Astrocyte (in vitro differentiated cells and primary cell): ENCODE results near the gene MEGF8. TPM values are rescaled to one million over a fixed set of nuclear protein-coding genes. Genes with fewer than 3 reads are reported as not detected.

ENCODE experiments used
- DNase-seq: peaks from one replicate; pipeline ENCODE4 v3.0.0-alpha.2; 2010; ENCODE audit warnings: low read depth
- FAIRE-seq: peaks from 2 replicates; lab custom pipeline; 2011; peaks lifted over from hg19 to GRCh38; lab: Jason Lieb, UNC
- H2AFZ ChIP-seq: 2 replicates; pipeline ENCODE4 v1.6.0; 2012; ENCODE audit warnings: low read depth, low read length, inconsistent platforms
- H3K27ac ChIP-seq: 2 replicates; pipeline ENCODE4 v1.5.1; 2011; ENCODE audit warnings: low read depth, low read length, inconsistent platforms
- H3K27me3 ChIP-seq: 2 replicates; pipeline ENCODE4 v1.6.0; 2011; ENCODE audit warnings: low read length, inconsistent platforms; ENCODE audit not compliant: insufficient read depth
- H3K36me3 ChIP-seq: 2 replicates; pipeline ENCODE4 v1.5.1; 2011; ENCODE audit warnings: low read length, inconsistent platforms; ENCODE audit not compliant: insufficient read depth
- H3K4me1 ChIP-seq: 2 replicates; pipeline ENCODE4 v1.5.1; 2011; ENCODE audit warnings: low read length, inconsistent platforms; ENCODE audit not compliant: insufficient read depth
- H3K4me2 ChIP-seq: 2 replicates; pipeline ENCODE4 v1.6.0; 2012; ENCODE audit warnings: low read length, inconsistent platforms
- H3K4me3 ChIP-seq: 2 replicates; pipeline ENCODE4 v1.5.1; 2011; ENCODE audit warnings: low read depth, mild to moderate bottlenecking, low read length, inconsistent platforms; ENCODE audit not compliant: insufficient read depth
- H3K79me2 ChIP-seq: 2 replicates; pipeline ENCODE4 v1.6.0; 2012; ENCODE audit warnings: mild to moderate bottlenecking, low read length, inconsistent platforms; ENCODE audit not compliant: insufficient read depth
- H3K9ac ChIP-seq: 2 replicates; pipeline ENCODE4 v1.6.0; 2012; ENCODE audit warnings: mild to moderate bottlenecking, low read length, inconsistent platforms
- H3K9me3 ChIP-seq: 2 replicates; pipeline ENCODE4 v1.5.1; 2012; ENCODE audit warnings: low read depth, mild to moderate bottlenecking, low read length, inconsistent platforms; ENCODE audit not compliant: insufficient read depth
- H4K20me1 ChIP-seq: 2 replicates; pipeline ENCODE4 v1.6.0; 2012; ENCODE audit warnings: low read length, inconsistent platforms; ENCODE audit not compliant: insufficient read depth
- H3K27ac Mint-ChIP-seq: one replicate; pipeline ENCODE4 v1.8.0; 2021; ENCODE audit warnings: mild to moderate bottlenecking, mixed read lengths; ENCODE audit not compliant: unreplicated experiment
- H3K27me3 Mint-ChIP-seq: one replicate; pipeline ENCODE4 v1.8.0; 2021; ENCODE audit warnings: low read depth, mixed read lengths; ENCODE audit not compliant: unreplicated experiment
- H3K36me3 Mint-ChIP-seq: one replicate; pipeline ENCODE4 v1.8.0; 2021; ENCODE audit warnings: low read depth, mixed read lengths; ENCODE audit not compliant: unreplicated experiment
- H3K4me1 Mint-ChIP-seq: one replicate; pipeline ENCODE4 v1.8.0; 2021; ENCODE audit warnings: low read depth, mixed read lengths; ENCODE audit not compliant: unreplicated experiment
- H3K4me3 Mint-ChIP-seq: one replicate; pipeline ENCODE4 v1.8.0; 2021; ENCODE audit warnings: mild to moderate bottlenecking, moderate library complexity, mixed read lengths; ENCODE audit not compliant: unreplicated experiment
- H3K9me3 Mint-ChIP-seq: one replicate; pipeline ENCODE4 v1.8.0; 2021; ENCODE audit warnings: mild to moderate bottlenecking, mixed read lengths; ENCODE audit not compliant: unreplicated experiment
- EZH2 ChIP-seq: IDR thresholded peaks from 2 replicates; pipeline ENCODE4 v1.6.1; 2012; ENCODE audit warnings: mild to moderate bottlenecking, low read length, inconsistent platforms; ENCODE audit not compliant: insufficient read depth
- total RNA-seq: library from RNA; stranded (reverse); gene quantifications from 2 replicates; pipeline ENCODE4 v1.2.1, GENCODE V29; 2021
- TF ChIP-seq, protein P1 (sequence below): IDR thresholded peaks from 2 replicates; pipeline ENCODE4 v1.5.1; 2011; ENCODE audit warnings: low read depth, mild to moderate bottlenecking, inconsistent platforms, low read length, moderate library complexity; ENCODE audit not compliant: insufficient read depth

MEGF8 gene
- total RNA-seq, 1 donor from 2014 or later: 42.0 TPM

DNA sequence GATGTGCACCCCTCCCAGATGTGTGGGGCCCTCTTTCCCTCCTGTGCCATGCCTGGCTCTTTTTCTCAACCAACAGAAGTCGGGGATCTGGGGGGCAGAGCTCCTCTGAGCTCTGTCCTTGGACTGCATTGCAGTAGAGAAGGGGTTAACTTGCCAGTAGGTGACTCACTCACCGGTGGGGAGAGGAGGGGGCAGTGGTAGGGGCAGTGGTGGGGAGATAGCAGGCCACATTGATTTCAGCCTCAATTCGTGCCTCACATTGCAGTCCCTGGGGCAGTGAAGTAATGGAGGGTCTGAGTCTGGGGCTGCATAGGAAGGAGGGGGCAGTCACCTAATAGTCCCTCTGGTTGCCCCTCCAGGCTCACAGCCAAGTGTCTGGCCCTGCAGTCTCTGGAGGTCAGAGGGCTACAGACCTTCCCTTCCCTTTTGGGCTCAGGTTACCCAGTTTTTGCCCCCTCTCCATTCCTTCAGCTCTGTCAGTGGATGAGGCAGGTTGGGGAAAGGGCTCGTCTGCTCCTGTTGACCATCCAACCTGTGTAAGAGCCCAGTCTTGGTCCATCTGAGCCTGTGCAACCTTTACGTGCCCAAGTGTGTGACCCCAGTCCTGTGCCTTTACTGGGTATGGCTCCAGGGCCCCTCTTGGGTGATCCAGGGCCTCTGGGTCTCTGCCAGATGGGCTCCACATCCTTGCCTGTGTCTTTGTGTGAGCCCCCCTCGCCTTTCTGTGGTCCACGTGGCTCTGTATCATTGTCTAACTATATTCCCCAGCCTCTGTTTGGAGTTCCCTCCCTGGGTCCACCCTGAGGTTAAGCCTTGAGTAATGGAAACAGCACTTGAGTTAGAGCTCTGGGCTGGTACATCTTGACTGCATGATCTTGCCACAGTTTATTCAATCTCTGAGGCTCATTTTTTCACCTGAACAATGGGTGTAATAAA is 43.3 kb upstream of the MEGF8 start:
- Mint-ChIP-seq H3K4me1 (peaks cover 39% of the 10 kb centered on the region), H3K4me3 (peak overlapping the region; percentile 86), H3K27ac (peak overlapping the region; percentile 94), H3K36me3 (peaks cover 5% of the 10 kb centered on the region), H3K27me3 (no peaks in the 10 kb centered on the region), H3K9me3 (peaks cover 2% of the 10 kb centered on the region)
- peak overlapping the region; percentile 82 for H3K9ac ChIP-seq
- TF ChIP-seq EZH2: no peak
- TF ChIP-seq, protein P1, sequence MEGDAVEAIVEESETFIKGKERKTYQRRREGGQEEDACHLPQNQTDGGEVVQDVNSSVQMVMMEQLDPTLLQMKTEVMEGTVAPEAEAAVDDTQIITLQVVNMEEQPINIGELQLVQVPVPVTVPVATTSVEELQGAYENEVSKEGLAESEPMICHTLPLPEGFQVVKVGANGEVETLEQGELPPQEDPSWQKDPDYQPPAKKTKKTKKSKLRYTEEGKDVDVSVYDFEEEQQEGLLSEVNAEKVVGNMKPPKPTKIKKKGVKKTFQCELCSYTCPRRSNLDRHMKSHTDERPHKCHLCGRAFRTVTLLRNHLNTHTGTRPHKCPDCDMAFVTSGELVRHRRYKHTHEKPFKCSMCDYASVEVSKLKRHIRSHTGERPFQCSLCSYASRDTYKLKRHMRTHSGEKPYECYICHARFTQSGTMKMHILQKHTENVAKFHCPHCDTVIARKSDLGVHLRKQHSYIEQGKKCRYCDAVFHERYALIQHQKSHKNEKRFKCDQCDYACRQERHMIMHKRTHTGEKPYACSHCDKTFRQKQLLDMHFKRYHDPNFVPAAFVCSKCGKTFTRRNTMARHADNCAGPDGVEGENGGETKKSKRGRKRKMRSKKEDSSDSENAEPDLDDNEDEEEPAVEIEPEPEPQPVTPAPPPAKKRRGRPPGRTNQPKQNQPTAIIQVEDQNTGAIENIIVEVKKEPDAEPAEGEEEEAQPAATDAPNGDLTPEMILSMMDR: no peak
- H3K4me1 ChIP-seq: peaks cover 72% of the 10 kb centered on the region
- DNase-seq: peak; percentile 59
- H3K27me3 ChIP-seq: no peaks in the 10 kb centered on the region
- H2AFZ ChIP-seq: no peak overlapping the region
- peak overlapping the region; percentile 94 for H3K4me2 ChIP-seq
- no peak for FAIRE-seq
- peaks cover 65% of the 10 kb centered on the region for H3K79me2 ChIP-seq
- H3K27ac ChIP-seq: peak overlapping the region; percentile 92
- H3K4me3 ChIP-seq: peak overlapping the region; percentile 37
- H4K20me1 ChIP-seq: peaks cover 59% of the 10 kb centered on the region
- no peaks in the 10 kb centered on the region for H3K36me3 ChIP-seq
- H3K9me3 ChIP-seq: no peaks in the 10 kb centered on the region

GRCh38 chr19:42282819-42283187 is 42.6 kb upstream of the MEGF8 start:
- H3K4me3 ChIP-seq: peak overlapping the region; percentile 50
- H3K27ac ChIP-seq: peak overlapping the region; percentile 92
- H3K27ac Mint-ChIP-seq: peak overlapping the region; percentile 87
- peaks cover 36% of the 10 kb centered on the region for H3K4me1 Mint-ChIP-seq
- H3K4me3 Mint-ChIP-seq: peak overlapping the region; percentile 86
- no peaks in the 10 kb centered on the region for H3K36me3 ChIP-seq
- peaks cover 64% of the 10 kb centered on the region for H3K79me2 ChIP-seq
- H3K9ac ChIP-seq: peak overlapping the region; percentile 79
- FAIRE-seq (no peak), DNase-seq (no peak)
- H3K27me3 ChIP-seq: no peaks in the 10 kb centered on the region
- H3K27me3 Mint-ChIP-seq: no peaks in the 10 kb centered on the region
- peaks cover 64% of the 10 kb centered on the region for H3K4me1 ChIP-seq
- peaks cover 59% of the 10 kb centered on the region for H4K20me1 ChIP-seq
- TF ChIP-seq, protein P1: no peak
- no peak for TF ChIP-seq EZH2
- no peak overlapping the region for H2AFZ ChIP-seq
- H3K4me2 ChIP-seq: peak overlapping the region; percentile 94
- peaks cover 6% of the 10 kb centered on the region for H3K36me3 Mint-ChIP-seq
- H3K9me3 Mint-ChIP-seq: peaks cover 2% of the 10 kb centered on the region
- H3K9me3 ChIP-seq: no peaks in the 10 kb centered on the region
